GM19395 (cell line): ENCODE results near the gene PRSS2.

Source experiments
- ATAC-seq: cut with Tn5 transposase; IDR thresholded peaks from one replicate; pipeline ENCODE4 v1.9.1; 2021; ENCODE audit warnings: mild to moderate bottlenecking, moderate library complexity; ENCODE audit not compliant: unreplicated experiment

The PRSS2 gene

GRCh38 chr7:142800088-142800487, 29.3 kb downstream of the PRSS2 start:
- no peak for ATAC-seq

GRCh38 chr7:142800699-142801260, 30.0 kb downstream of the PRSS2 start:
- ATAC-seq: no peak

GRCh38 chr7:142801601-142802295, 31.0 kb downstream of the PRSS2 start:
- ATAC-seq: no peak

GRCh38 chr7:142802301-142802700, 31.5 kb downstream of the PRSS2 start:
- ATAC-seq: no peak

GRCh38 chr7:142803901-142804300, 33.1 kb downstream of the PRSS2 start:
- ATAC-seq: no peak

GRCh38 chr7:142804728-142805207, 34.0 kb downstream of the PRSS2 start:
- ATAC-seq: no peak

- ATAC-seq: no peak
Observed at GRCh38 chr7:142805350-142806021, 34.7 kb downstream of the PRSS2 start.

- ATAC-seq: no peak
Observed at GRCh38 chr7:142806022-142806356, 35.2 kb downstream of the PRSS2 start.

GRCh38 chr7:142806957-142807356, 36.2 kb downstream of the PRSS2 start:
- no peak for ATAC-seq

GRCh38 chr7:142807855-142808460, 37.2 kb downstream of the PRSS2 start:
- no peak for ATAC-seq

- peak; percentile 45 for ATAC-seq
Observed at GRCh38 chr7:142808461-142808801, 37.7 kb downstream of the PRSS2 start.

- peak; percentile 90 for ATAC-seq
Observed at GRCh38 chr7:142808802-142809583, 38.2 kb downstream of the PRSS2 start.

- no peak for ATAC-seq
Observed at GRCh38 chr7:142809671-142810070, 38.9 kb downstream of the PRSS2 start.

GRCh38 chr7:142811154-142811737, 40.5 kb downstream of the PRSS2 start:
- no peak for ATAC-seq

- no peak for ATAC-seq
Observed at GRCh38 chr7:142812437-142813215, 41.9 kb downstream of the PRSS2 start.

GRCh38 chr7:142813226-142813625, 42.5 kb downstream of the PRSS2 start:
- no peak for ATAC-seq

GRCh38 chr7:142813699-142814098, 42.9 kb downstream of the PRSS2 start:
- ATAC-seq: no peak

GRCh38 chr7:142814451-142814850, 43.7 kb downstream of the PRSS2 start:
- no peak for ATAC-seq

GRCh38 chr7:142815134-142815533, 44.4 kb downstream of the PRSS2 start:
- no peak for ATAC-seq

- no peak for ATAC-seq
Observed at GRCh38 chr7:142817506-142817905, 46.7 kb downstream of the PRSS2 start.
